Measurements from ENCODE around the gene MLXIPL. TPM values are rescaled to one million over a fixed set of nuclear protein-coding genes. Genes with fewer than 3 reads are reported as not detected.
"Not testable (repeated sequence)": the region's sequence is repeated elsewhere in the genome, so short reads cannot be mapped to it uniquely, and the experiment has no call there.

The MLXIPL gene
- polyA plus RNA-seq, 1 donor from 2014 or later: 1.8 TPM

GRCh38 chr7:73555411-73555982 is 68.8 kb downstream of the MLXIPL start:
- Histone ChIP-seq H3K36me3 (ENCODE audit: insufficient read depth, low read length) (peaks cover 4% of the 10 kb centered on the region), H3K4me3 (ENCODE audit: low read length) (peak overlapping the region; percentile 95), H3K9me3 (ENCODE audit: low read length) (no peaks in the 10 kb centered on the region), H3K9me2 (ENCODE audit: insufficient read depth, low read length) (no peaks in the 10 kb centered on the region), H2AFZ (ENCODE audit: low read depth, low read length) (no peak overlapping the region), H4K20me1 (ENCODE audit: insufficient read depth) (no peaks in the 10 kb centered on the region), H3K9ac (ENCODE audit: low read length) (peak overlapping the region; percentile 97), H3K27ac (ENCODE audit: low read length) (no peak overlapping the region), H3K4me2 (ENCODE audit: low read length) (peak overlapping the region; percentile 65), H3F3A (ENCODE audit: insufficient read depth, low read length, poor library complexity, severe bottlenecking) (no peaks in the 10 kb centered on the region), H3K27me3 (ENCODE audit: insufficient read depth, low read depth, low read length) (no peaks in the 10 kb centered on the region), H3K79me2 (replicated peaks; ENCODE audit: insufficient read depth, low read length) (peaks cover 33% of the 10 kb centered on the region)
- TF ChIP-seq EZH2 (IDR thresholded peaks at IDR 0.05; ENCODE audit: borderline replicate concordance, insufficient read depth, low read length, poor library complexity, severe bottlenecking) (no peak), MXI1 (conservative IDR thresholded peaks at IDR 0.05; ENCODE audit: poor library complexity, severe bottlenecking) (no peak), EP300 (conservative IDR thresholded peaks at IDR 0.05; ENCODE audit: poor library complexity, severe bottlenecking) (no peak), REST (IDR thresholded peaks at IDR 0.05; ENCODE audit: borderline replicate concordance) (no peak), CTCF (IDR thresholded peaks at IDR 0.05; ENCODE audit: poor library complexity, severe bottlenecking) (no peak), SMC3 (conservative IDR thresholded peaks at IDR 0.05; ENCODE audit: poor library complexity) (no peak), RAD21 (conservative IDR thresholded peaks at IDR 0.05) (no peak), TAF1 (IDR thresholded peaks at IDR 0.05; ENCODE audit: low read depth) (no peak), POLR2AphosphoS5 (IDR thresholded peaks at IDR 0.05) (no peak)

- H3K9ac ChIP-seq (ENCODE audit: low read length); H2AFZ ChIP-seq (ENCODE audit: low read depth, low read length); H3K4me2 ChIP-seq (ENCODE audit: low read length); H3K9me2 ChIP-seq (ENCODE audit: insufficient read depth, low read length); H3K27me3 ChIP-seq (ENCODE audit: insufficient read depth, low read depth, low read length); H3K4me3 ChIP-seq (ENCODE audit: low read length); H3K27ac ChIP-seq (ENCODE audit: low read length); H4K20me1 ChIP-seq (ENCODE audit: insufficient read depth); H3K9me3 ChIP-seq (ENCODE audit: low read length); H3F3A ChIP-seq (ENCODE audit: insufficient read depth, low read length, poor library complexity, severe bottlenecking); H3K36me3 ChIP-seq (ENCODE audit: insufficient read depth, low read length): not testable (repeated sequence)
- peaks cover 16% of the 10 kb centered on the region for H3K79me2 ChIP-seq (replicated peaks; ENCODE audit: insufficient read depth, low read length)
Observed at GRCh38 chr7:73550093-73550492, 74.2 kb downstream of the MLXIPL start.

- H3K9ac ChIP-seq (ENCODE audit: low read length): no peak overlapping the region
- no peak overlapping the region for H3K27ac ChIP-seq (ENCODE audit: low read length)
- no peak overlapping the region for H2AFZ ChIP-seq (ENCODE audit: low read depth, low read length)
- peaks cover 7% of the 10 kb centered on the region for H3K79me2 ChIP-seq (replicated peaks; ENCODE audit: insufficient read depth, low read length)
- H3K9me2 ChIP-seq (ENCODE audit: insufficient read depth, low read length): no peaks in the 10 kb centered on the region
- H4K20me1 ChIP-seq (ENCODE audit: insufficient read depth): no peaks in the 10 kb centered on the region
- TF ChIP-seq RAD21 (conservative IDR thresholded peaks at IDR 0.05): no peak
- TF ChIP-seq EP300 (conservative IDR thresholded peaks at IDR 0.05; ENCODE audit: poor library complexity, severe bottlenecking): no peak
- no peak for TF ChIP-seq REST (IDR thresholded peaks at IDR 0.05; ENCODE audit: borderline replicate concordance)
- TF ChIP-seq MXI1 (conservative IDR thresholded peaks at IDR 0.05; ENCODE audit: poor library complexity, severe bottlenecking): no peak
- TF ChIP-seq POLR2AphosphoS5 (IDR thresholded peaks at IDR 0.05): no peak
- TF ChIP-seq TAF1 (IDR thresholded peaks at IDR 0.05; ENCODE audit: low read depth): no peak
- TF ChIP-seq SMC3 (conservative IDR thresholded peaks at IDR 0.05; ENCODE audit: poor library complexity): no peak
- no peak for TF ChIP-seq EZH2 (IDR thresholded peaks at IDR 0.05; ENCODE audit: borderline replicate concordance, insufficient read depth, low read length, poor library complexity, severe bottlenecking)
- no peak for TF ChIP-seq CTCF (IDR thresholded peaks at IDR 0.05; ENCODE audit: poor library complexity, severe bottlenecking)
- H3K4me3 ChIP-seq (ENCODE audit: low read length): no peak overlapping the region
- H3K9me3 ChIP-seq (ENCODE audit: low read length): no peaks in the 10 kb centered on the region
- no peaks in the 10 kb centered on the region for H3F3A ChIP-seq (ENCODE audit: insufficient read depth, low read length, poor library complexity, severe bottlenecking)
- peaks cover 4% of the 10 kb centered on the region for H3K36me3 ChIP-seq (ENCODE audit: insufficient read depth, low read length)
- no peak overlapping the region for H3K4me2 ChIP-seq (ENCODE audit: low read length)
- H3K27me3 ChIP-seq (ENCODE audit: insufficient read depth, low read depth, low read length): no peaks in the 10 kb centered on the region
Observed at GRCh38 chr7:73549176-73549575, 75.1 kb downstream of the MLXIPL start.

Data from neural cell (in vitro differentiated cells).